ENCODE measurements around the gene PPP4R1.

PPP4R1 gene

GRCh38 chr18:9594823-9595596 is 19.3 kb downstream of the PPP4R1 start:
- POLR2A ChIA-PET = no interaction called here
- CTCF ChIA-PET = interaction anchor here (1.1 to 1.7 kb wide), 4 partner anchors 16 to 89 kb away, joined by 3 to 7 read pairs (median 3); no protein-coding TSS in a partner anchor
- no peak for TF ChIP-seq CTCF (IDR thresholded peaks at IDR 0.05; ENCODE audit: insufficient read depth, low read length, missing control alignments)
- DNase-seq (ENCODE audit: low read depth, low spot score) = no peak
- H3K4me3 ChIP-seq (ENCODE audit: low read depth, low read length) = no peak overlapping the region

- CTCF ChIA-PET = no interaction called here
- POLR2A ChIA-PET = no interaction called here
- no peak overlapping the region for H3K4me3 ChIP-seq (ENCODE audit: low read depth, low read length)
- no peak for DNase-seq (ENCODE audit: low read depth, low spot score)
- no peak for TF ChIP-seq CTCF (IDR thresholded peaks at IDR 0.05; ENCODE audit: insufficient read depth, low read length, missing control alignments)
These were observed 26.4 kb downstream of the PPP4R1 start for GRCh38 chr18:9587924-9588323.

DNA sequence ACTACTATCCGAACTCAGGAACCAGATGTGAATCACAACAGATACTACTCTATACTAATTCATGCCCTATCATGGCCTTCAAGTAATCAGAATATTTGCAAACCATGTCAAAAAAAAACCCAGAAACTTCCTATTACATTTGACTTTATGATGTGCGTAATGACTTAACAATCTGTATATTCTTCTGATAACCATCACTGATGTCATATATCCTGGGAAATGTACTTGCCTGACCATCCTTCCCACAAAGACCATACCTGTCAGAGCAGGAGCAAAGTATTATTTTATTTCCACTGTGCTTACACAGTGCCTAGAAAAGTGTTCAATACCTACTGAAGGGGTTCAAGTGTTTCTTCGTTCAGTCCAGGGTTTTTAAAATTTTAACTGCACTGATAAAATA is 27.5 kb downstream of the PPP4R1 start:
- ChIA-PET POLR2A (no interaction called here), CTCF (no interaction called here)
- DNase-seq (ENCODE audit: low read depth, low spot score) = no peak
- H3K4me3 ChIP-seq (ENCODE audit: low read depth, low read length) = no peak overlapping the region
- no peak for TF ChIP-seq CTCF (IDR thresholded peaks at IDR 0.05; ENCODE audit: insufficient read depth, low read length, missing control alignments)

- H3K4me3 ChIP-seq (ENCODE audit: low read depth, low read length) = no peak overlapping the region
- ChIA-PET CTCF (interaction anchor here (1.0 kb wide), 1 partner anchor 21 kb away, joined by 3 read pairs; no protein-coding TSS in a partner anchor), POLR2A (no interaction called here)
- TF ChIP-seq CTCF (IDR thresholded peaks at IDR 0.05; ENCODE audit: insufficient read depth, low read length, missing control alignments) = no peak
- no peak for DNase-seq (ENCODE audit: low read depth, low spot score)
These were observed 32.7 kb downstream of the PPP4R1 start for GRCh38 chr18:9581667-9582066.

DNA sequence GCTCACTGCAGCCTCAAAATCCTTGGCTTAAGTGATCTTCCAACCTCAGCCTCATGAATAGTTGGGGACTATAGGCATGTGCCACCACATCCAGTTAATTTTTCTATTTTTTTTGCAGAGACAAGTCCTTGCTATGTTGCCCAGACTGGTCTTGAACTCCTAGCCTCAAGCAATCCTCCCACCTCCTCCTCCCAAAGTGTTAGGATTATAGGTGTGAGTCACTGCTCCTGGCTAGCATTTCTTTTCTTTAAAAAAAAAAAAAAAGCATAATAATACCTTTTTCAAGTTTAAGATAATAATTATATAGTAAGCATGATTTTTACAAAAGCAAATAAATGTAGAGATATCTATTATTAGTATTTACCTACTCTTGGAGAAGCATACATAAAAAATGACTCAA is 36.1 kb downstream of the PPP4R1 start:
- ChIA-PET POLR2A (no interaction called here), CTCF (interaction anchor here (0.9 to 1.3 kb wide), 3 partner anchors 11 to 17 kb away, joined by 3 to 5 read pairs (median 3); no protein-coding TSS in a partner anchor)
- H3K4me3 ChIP-seq (ENCODE audit: low read depth, low read length) = no peak overlapping the region
- TF ChIP-seq CTCF (IDR thresholded peaks at IDR 0.05; ENCODE audit: insufficient read depth, low read length, missing control alignments) = no peak
- DNase-seq (ENCODE audit: low read depth, low spot score) = no peak

- no peak for TF ChIP-seq CTCF (IDR thresholded peaks at IDR 0.05; ENCODE audit: insufficient read depth, low read length, missing control alignments)
- no peak for DNase-seq (ENCODE audit: low read depth, low spot score)
- ChIA-PET POLR2A (no interaction called here), CTCF (interaction anchor here (0.6 to 4.1 kb wide), 3 partner anchors 13 to 194 kb away, joined by 3 to 66 read pairs (median 5); no protein-coding TSS in a partner anchor)
- H3K4me3 ChIP-seq (ENCODE audit: low read depth, low read length) = no peak overlapping the region
These were observed 37.0 kb downstream of the PPP4R1 start for GRCh38 chr18:9577361-9577760.

All from AG04449 (cell line).